Measurements from ENCODE around the gene TNNC2.

DNA sequence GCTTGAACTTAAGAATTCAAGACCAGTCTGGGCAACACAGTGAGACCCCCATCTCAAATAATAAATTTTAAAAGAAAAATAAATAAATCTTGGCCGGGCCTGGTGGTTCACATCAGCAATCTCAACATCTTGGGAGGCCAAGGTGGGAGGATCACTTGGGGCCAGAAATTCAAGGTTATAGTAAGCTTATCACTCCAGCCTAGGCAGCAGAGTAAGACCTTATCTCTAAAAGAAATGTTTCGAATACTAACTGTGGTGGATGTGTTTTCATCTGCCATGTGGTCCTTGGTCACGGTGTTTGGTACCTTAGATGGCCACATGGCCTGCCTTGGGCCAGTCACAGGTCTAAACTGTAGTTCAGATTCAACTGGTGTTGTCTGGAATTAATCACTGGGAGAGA lies 8.9 kb downstream of the TNNC2 start:
- no peak for TF ChIP-seq POLR2A (IDR thresholded peaks at IDR 0.05; ENCODE audit: low read depth, low read length)
- TF ChIP-seq POLR2AphosphoS5 (IDR thresholded peaks at IDR 0.05; ENCODE audit: insufficient read depth, low read depth, low read length): no peak

All from endothelial cell of umbilical vein (primary cell).